ENCODE results near the gene PTGER4. TPM values are rescaled to one million over a fixed set of nuclear protein-coding genes. Genes with fewer than 3 reads are reported as not detected.

The PTGER4 gene
- total RNA-seq, 1 donor from 2014 or later: not detected

DNA sequence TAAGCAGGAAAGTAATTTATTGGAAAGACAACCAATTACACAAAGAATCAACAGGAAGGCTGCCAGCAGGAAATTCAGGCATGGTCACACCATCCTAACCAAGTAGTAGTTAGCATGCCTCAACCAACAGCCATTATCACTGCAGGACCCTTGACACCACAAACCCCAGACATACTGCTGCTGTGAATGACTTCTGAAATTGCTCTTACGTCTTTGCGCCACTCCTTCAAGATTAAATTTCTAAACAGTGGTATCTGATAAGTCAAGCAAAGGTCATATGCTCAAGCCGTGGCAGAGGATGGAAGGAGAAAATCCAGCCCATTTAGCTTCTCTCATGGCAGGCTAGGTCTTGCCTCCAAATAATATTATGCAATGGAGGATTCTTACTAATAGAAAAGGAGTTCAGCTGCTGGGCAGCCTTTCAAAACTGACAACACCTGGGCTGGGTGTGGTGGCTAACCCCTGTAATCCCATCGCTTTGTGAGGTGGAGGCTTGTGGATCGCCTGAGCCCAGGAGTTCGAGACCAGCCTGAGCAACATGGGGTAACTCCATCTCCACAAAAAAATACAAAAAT, 5.0 kb upstream of the PTGER4 start:
- Mint-ChIP-seq H3K36me3 (ENCODE audit: low read depth) (no peaks in the 10 kb centered on the region), H3K9me3 (no peaks in the 10 kb centered on the region), H3K27me3 (ENCODE audit: low read depth) (peaks cover 60% of the 10 kb centered on the region), H3K4me1 (peaks cover 5% of the 10 kb centered on the region), H3K27ac (ENCODE audit: unreplicated experiment) (no peak overlapping the region), H3K4me3 (no peak overlapping the region)
- TF ChIP-seq, protein P1, sequence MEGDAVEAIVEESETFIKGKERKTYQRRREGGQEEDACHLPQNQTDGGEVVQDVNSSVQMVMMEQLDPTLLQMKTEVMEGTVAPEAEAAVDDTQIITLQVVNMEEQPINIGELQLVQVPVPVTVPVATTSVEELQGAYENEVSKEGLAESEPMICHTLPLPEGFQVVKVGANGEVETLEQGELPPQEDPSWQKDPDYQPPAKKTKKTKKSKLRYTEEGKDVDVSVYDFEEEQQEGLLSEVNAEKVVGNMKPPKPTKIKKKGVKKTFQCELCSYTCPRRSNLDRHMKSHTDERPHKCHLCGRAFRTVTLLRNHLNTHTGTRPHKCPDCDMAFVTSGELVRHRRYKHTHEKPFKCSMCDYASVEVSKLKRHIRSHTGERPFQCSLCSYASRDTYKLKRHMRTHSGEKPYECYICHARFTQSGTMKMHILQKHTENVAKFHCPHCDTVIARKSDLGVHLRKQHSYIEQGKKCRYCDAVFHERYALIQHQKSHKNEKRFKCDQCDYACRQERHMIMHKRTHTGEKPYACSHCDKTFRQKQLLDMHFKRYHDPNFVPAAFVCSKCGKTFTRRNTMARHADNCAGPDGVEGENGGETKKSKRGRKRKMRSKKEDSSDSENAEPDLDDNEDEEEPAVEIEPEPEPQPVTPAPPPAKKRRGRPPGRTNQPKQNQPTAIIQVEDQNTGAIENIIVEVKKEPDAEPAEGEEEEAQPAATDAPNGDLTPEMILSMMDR (conservative IDR thresholded peaks at IDR 0.05): no peak
- DNase-seq (ENCODE audit: low read depth, low spot score): no peak

DNA sequence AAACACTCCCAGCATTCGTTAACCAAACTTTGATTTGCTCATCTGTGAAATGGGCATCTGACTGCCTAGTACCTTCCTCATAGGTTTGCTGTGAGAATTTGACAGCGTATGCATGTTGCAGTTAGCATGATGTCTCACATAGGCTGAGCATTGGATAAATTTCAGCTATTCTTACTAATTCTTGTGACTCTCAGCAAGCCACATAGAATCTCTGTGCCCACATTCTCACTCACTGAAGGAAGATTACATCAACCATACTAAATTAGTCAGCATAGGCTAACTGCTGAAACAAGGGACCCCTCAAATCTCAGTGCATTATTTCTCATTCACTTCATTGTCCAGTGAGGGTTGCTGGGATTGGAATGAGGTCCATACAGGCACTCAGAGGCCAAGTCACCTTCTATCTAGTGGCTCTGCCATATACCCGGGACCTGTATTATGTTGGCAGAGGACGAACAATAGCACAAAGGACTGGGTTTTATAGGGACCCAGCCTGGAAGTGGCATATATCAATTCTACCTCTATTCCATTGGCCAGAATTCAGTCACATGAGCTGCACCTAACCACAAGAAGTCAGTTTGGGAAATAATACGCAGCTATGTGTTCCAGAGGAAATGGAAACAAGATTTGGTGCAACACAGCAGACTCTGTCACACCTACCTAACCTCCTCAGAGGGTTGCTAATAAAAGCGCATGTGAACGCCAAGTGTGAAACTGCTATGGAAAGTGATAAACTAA, 4.2 kb upstream of the PTGER4 start:
- TF ChIP-seq, protein P1 (conservative IDR thresholded peaks at IDR 0.05): no peak
- Mint-ChIP-seq H3K4me3 (no peak overlapping the region), H3K27ac (ENCODE audit: unreplicated experiment) (no peak overlapping the region), H3K9me3 (no peaks in the 10 kb centered on the region), H3K4me1 (peaks cover 10% of the 10 kb centered on the region), H3K27me3 (ENCODE audit: low read depth) (peaks cover 62% of the 10 kb centered on the region), H3K36me3 (ENCODE audit: low read depth) (no peaks in the 10 kb centered on the region)
- no peak for DNase-seq (ENCODE audit: low read depth, low spot score)

DNA sequence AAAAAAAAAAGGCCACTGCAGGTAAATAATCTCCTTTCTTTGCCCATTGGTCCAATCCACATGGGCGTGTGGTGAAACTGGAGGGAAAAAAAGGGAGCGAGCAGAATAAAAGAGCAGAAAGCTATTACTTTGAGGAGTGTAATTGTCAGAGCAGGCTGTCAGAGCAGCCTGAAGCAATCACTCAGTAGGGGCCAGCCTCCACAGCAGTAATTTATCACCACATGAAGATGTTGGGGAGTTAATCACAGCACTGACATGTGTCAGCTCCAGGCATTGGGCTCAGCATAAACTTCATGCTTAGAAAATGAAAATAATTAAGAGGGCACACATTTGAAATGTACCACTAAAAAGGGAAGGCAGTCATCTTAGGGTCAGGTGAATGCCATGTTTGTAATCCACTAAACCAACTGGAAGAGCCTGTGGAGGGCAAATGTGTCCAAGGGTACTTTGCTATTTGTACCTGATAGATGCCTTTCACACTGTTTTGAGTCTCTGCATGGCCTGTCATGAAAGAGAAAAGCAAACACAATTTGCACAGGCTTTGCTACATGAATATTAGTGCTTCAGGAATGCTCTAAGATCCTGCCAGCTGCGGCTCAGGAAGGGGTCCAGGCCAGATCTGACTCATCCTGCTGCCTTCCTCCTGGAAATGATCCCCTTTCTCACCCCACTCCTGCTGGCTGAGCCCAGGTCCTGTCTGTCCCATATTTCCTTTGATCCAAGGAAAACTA, 2.9 kb upstream of the PTGER4 start:
- Mint-ChIP-seq H3K4me3 (peak overlapping the region; percentile 8), H3K4me1 (peaks cover 21% of the 10 kb centered on the region), H3K9me3 (no peaks in the 10 kb centered on the region), H3K36me3 (ENCODE audit: low read depth) (no peaks in the 10 kb centered on the region), H3K27me3 (ENCODE audit: low read depth) (peaks cover 71% of the 10 kb centered on the region), H3K27ac (ENCODE audit: unreplicated experiment) (no peak overlapping the region)
- DNase-seq (ENCODE audit: low read depth, low spot score): no peak
- TF ChIP-seq, protein P1 (conservative IDR thresholded peaks at IDR 0.05): no peak

DNA sequence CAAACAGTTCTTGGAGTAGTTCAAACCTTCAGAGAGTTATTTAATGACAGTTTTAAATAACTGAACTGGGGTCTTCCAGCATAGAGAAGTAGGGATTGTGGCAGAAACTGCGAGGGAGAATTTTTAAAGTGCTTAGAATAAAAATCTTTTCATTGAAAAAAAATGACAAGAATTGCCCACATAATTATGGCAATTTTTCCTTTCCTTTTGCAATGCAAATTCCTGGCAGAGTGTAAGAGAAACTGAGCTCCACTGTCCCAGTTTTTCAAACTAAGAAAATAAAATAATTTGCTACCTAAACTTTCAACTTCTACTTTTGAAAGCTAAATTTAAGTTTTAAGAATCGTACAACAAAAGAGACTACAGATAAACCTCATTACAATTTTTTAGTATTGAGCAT, 2.3 kb upstream of the PTGER4 start:
- H3K4me3 Mint-ChIP-seq: peak overlapping the region; percentile 8
- H3K9me3 Mint-ChIP-seq: no peaks in the 10 kb centered on the region
- H3K27ac Mint-ChIP-seq (ENCODE audit: unreplicated experiment): no peak overlapping the region
- peaks cover 77% of the 10 kb centered on the region for H3K27me3 Mint-ChIP-seq (ENCODE audit: low read depth)
- no peak for DNase-seq (ENCODE audit: low read depth, low spot score)
- H3K36me3 Mint-ChIP-seq (ENCODE audit: low read depth): no peaks in the 10 kb centered on the region
- peaks cover 23% of the 10 kb centered on the region for H3K4me1 Mint-ChIP-seq
- TF ChIP-seq, protein P1 (conservative IDR thresholded peaks at IDR 0.05): no peak

DNA sequence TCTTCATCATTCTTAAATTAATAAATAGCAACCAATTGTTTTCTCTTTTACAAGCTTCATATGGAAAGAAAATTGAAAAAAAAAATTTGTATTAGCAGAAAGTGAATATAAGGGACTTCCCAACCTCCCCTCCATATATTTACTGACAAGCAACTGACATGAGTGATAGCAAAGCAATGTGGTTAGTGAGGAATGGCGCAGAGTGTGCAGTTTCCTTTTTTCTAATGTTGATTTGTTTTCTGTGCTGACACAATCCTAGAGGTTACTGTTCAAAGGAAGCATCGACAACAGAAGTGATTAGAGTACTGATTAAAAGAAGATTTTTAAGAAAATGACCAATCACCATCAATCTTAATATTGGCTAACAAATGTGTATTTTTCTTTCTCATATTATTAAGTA, 1.7 kb upstream of the PTGER4 start:
- Mint-ChIP-seq H3K27ac (ENCODE audit: unreplicated experiment) (no peak overlapping the region), H3K36me3 (ENCODE audit: low read depth) (no peaks in the 10 kb centered on the region), H3K4me3 (no peak overlapping the region), H3K27me3 (ENCODE audit: low read depth) (peaks cover 83% of the 10 kb centered on the region), H3K9me3 (no peaks in the 10 kb centered on the region), H3K4me1 (peaks cover 23% of the 10 kb centered on the region)
- TF ChIP-seq, protein P1 (conservative IDR thresholded peaks at IDR 0.05): no peak
- no peak for DNase-seq (ENCODE audit: low read depth, low spot score)
